Adrenal gland (tissue), 5 donors: Measurements from ENCODE around the gene VEPH1.

ENCODE experiments used
- CTCF ChIP-seq, 6 experiments: fragments of 450-650 bp in 4 of 6; fragments of 200-600 bp in 2 of 6; sonication (generic) in 1 of 6; IDR thresholded peaks; 1 replicate in 5 of 6; 2 replicates in 1 of 6; pipeline versions ENCODE4 v1.5.1 to v1.8.0; 2016 to 2021; ENCODE audit warnings: antibody characterized with exemption in 6 of 6, mild to moderate bottlenecking in 2 of 6, moderate library complexity in 1 of 6
- POLR2A ChIP-seq, 2 donors: fragments of 450-650 bp; IDR thresholded peaks; one replicate each; pipeline ENCODE4 v1.6.1; 2017; ENCODE audit warnings: antibody characterized with exemption in 2 of 2, mild to moderate bottlenecking in 2 of 2, moderate library complexity in 1 of 2
- donor health status: DM: no; HTN: no; CAD: no.

- TF ChIP-seq CTCF (IDR thresholded peaks at IDR 0.05): no peak
- TF ChIP-seq POLR2A (IDR thresholded peaks at IDR 0.05): no peak
Observed at GRCh38 chr3:157523814-157524213, 20.6 kb upstream of the VEPH1 start.
